Stimulated activated CD8-positive, alpha-beta memory T cell treated with anti-CD3 and anti-CD28 coated beads, Interleukin-15, amount 100 ng/mL, for 4 hours (primary cell): ENCODE data around the gene ACVRL1.

Experiments
- DNase-seq, 2 donors: peaks; one replicate each; pipeline ENCODE4 v3.0.0-alpha.2; 2020; ENCODE audit warnings: low read depth in 2 of 2

ACVRL1 gene

GRCh38 chr12:51907083-51907855 is at the start of gene ACVRL1:
TSS of gene ACVRL1 (plus strand) at chr12:51907504. CDS start at chr12:51912475, 4,971 bp downstream.
- DNase-seq: no peak

- no peak for DNase-seq
These were observed 46.3 kb upstream of the ACVRL1 start for GRCh38 chr12:51860986-51861385.

- DNase-seq: no peak
These were observed 44.4 kb upstream of the ACVRL1 start for GRCh38 chr12:51862947-51863346.

GRCh38 chr12:51863363-51863932 is 43.9 kb upstream of the ACVRL1 start:
- DNase-seq: no peak

- DNase-seq: no peak
These were observed 43.1 kb upstream of the ACVRL1 start for GRCh38 chr12:51863933-51864832.

- DNase-seq: no peak
These were observed 42.3 kb upstream of the ACVRL1 start for GRCh38 chr12:51864833-51865670.

GRCh38 chr12:51865757-51866270 is 41.5 kb upstream of the ACVRL1 start:
- DNase-seq: no peak

- no peak for DNase-seq
These were observed 41.0 kb upstream of the ACVRL1 start for GRCh38 chr12:51866324-51866723.

GRCh38 chr12:51866762-51867161 is 40.5 kb upstream of the ACVRL1 start:
- no peak for DNase-seq

- DNase-seq: no peak
These were observed 39.9 kb upstream of the ACVRL1 start for GRCh38 chr12:51867371-51867770.

- DNase-seq: no peak
These were observed 39.4 kb upstream of the ACVRL1 start for GRCh38 chr12:51867796-51868428.

- DNase-seq: no peak
These were observed 38.3 kb upstream of the ACVRL1 start for GRCh38 chr12:51868821-51869495.

GRCh38 chr12:51869496-51869865 is 37.8 kb upstream of the ACVRL1 start:
- no peak for DNase-seq

- no peak for DNase-seq
These were observed 37.4 kb upstream of the ACVRL1 start for GRCh38 chr12:51869931-51870330.

GRCh38 chr12:51870504-51870903 is 36.8 kb upstream of the ACVRL1 start:
- DNase-seq: no peak

GRCh38 chr12:51871126-51871525 is 36.2 kb upstream of the ACVRL1 start:
- no peak for DNase-seq

- no peak for DNase-seq
These were observed 35.2 kb upstream of the ACVRL1 start for GRCh38 chr12:51871918-51872688.

- no peak for DNase-seq
These were observed 34.7 kb upstream of the ACVRL1 start for GRCh38 chr12:51872689-51872981.

- DNase-seq: no peak
These were observed 33.9 kb upstream of the ACVRL1 start for GRCh38 chr12:51873251-51873994.
